Fibroblast of lung (primary cell): ENCODE measurements around the gene WDR7.

Experiments used
- EZH2 ChIP-seq: IDR thresholded peaks from 2 replicates; pipeline ENCODE4 v1.5.1; 2012; ENCODE audit warnings: low read length, control low read depth, mild to moderate bottlenecking; ENCODE audit errors: missing control alignments
- TF ChIP-seq, protein P1 (sequence below), 2 donors: IDR thresholded peaks in 1 of 2; conservative IDR thresholded peaks in 1 of 2; 1 replicate in 1 of 2; 2 replicates in 1 of 2; pipeline ENCODE4 v1.5.1; 2011 to 2012; ENCODE audit warnings: low read length in 2 of 2, control low read depth in 1 of 2, inconsistent platforms in 1 of 2, low read depth in 1 of 2, mild to moderate bottlenecking in 1 of 2

DNA sequence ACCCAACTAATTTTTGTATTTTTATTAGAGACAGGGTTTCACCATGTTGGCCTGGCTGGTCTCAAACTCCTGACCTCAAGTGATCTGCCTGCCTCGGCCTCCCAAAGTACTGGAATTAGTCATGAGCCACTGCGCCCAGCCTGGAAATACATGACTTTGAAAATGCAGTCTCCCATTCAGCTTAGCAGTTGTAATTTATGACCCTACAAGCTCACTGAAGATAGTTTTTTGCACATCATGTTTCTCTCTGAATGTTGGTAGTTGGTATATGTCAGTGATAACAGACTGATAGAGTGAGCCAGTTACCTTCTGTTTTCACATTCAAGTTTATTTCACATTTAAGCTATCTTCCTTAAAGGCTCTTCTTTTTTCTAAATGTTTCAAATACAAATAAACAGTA is 7.1 kb downstream of the WDR7 start:
- TF ChIP-seq, protein P1, sequence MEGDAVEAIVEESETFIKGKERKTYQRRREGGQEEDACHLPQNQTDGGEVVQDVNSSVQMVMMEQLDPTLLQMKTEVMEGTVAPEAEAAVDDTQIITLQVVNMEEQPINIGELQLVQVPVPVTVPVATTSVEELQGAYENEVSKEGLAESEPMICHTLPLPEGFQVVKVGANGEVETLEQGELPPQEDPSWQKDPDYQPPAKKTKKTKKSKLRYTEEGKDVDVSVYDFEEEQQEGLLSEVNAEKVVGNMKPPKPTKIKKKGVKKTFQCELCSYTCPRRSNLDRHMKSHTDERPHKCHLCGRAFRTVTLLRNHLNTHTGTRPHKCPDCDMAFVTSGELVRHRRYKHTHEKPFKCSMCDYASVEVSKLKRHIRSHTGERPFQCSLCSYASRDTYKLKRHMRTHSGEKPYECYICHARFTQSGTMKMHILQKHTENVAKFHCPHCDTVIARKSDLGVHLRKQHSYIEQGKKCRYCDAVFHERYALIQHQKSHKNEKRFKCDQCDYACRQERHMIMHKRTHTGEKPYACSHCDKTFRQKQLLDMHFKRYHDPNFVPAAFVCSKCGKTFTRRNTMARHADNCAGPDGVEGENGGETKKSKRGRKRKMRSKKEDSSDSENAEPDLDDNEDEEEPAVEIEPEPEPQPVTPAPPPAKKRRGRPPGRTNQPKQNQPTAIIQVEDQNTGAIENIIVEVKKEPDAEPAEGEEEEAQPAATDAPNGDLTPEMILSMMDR (conservative IDR thresholded peaks at IDR 0.05 in 1 of 2, IDR thresholded peaks at IDR 0.05 in 1 of 2; ENCODE audit: low read depth in 1 of 2, low read length in 2 of 2), result no peak
- TF ChIP-seq EZH2, result no peak
